HG03565 (cell line): ENCODE data around the gene SLC17A9.

ENCODE experiments used
- ATAC-seq: cut with Tn5 transposase; IDR thresholded peaks from one replicate; pipeline ENCODE4 v1.9.1; 2021; ENCODE audit warnings: mild to moderate bottlenecking, moderate library complexity; ENCODE audit not compliant: unreplicated experiment

Gene SLC17A9

GRCh38 chr20:62979310-62979709 lies 26.8 kb downstream of the SLC17A9 start:
- ATAC-seq = no peak

DNA sequence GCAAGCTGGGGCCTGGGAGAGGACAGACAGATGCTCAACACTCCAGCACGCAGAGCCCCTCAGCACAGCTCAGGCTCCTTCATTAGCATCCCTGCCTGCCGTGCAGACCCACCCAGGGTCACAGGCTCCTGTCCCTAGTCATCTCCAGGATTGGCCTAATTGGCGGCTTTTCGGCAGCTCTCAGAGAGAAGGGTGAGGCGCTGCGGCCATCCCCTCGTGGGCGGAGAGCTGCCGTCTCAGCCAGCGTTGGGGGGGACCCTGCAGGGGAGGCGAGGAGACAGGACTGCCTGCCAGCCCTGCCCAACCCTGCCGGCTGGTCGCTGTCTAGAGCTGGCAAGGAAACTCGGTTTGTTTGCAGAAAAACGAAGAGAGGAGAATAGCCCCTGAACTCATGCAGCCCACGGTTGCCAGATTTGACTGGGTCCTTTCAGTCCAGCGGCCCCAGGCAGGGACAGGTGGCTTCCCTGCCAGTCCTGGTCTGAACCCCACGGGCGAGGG lies 27.4 kb downstream of the SLC17A9 start:
- no peak for ATAC-seq

- ATAC-seq = no peak
Measured at GRCh38 chr20:62980380-62980960, 28.0 kb downstream of the SLC17A9 start.

DNA sequence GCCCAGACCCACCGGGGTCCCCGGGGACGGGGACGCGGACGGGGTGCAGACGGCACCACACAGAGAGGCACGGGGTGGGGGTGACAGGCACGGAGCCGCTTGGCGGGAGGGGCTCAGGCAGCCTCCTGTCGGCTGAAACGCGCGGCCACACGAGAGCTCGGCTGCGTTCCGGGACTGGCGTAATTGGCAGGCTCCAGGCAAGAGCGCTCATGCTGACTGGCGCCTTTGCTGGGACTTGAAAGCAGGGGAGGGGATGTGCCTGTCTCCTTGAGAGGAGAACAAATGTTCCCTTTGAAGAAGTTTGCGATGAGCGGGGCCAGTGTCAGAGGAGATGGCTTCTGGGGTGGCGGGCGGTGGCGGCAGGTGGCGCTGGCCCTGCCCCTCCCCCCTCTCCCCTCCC lies 28.5 kb downstream of the SLC17A9 start:
- no peak for ATAC-seq

- no peak for ATAC-seq
Measured at GRCh38 chr20:62982124-62983075, 29.9 kb downstream of the SLC17A9 start.

DNA sequence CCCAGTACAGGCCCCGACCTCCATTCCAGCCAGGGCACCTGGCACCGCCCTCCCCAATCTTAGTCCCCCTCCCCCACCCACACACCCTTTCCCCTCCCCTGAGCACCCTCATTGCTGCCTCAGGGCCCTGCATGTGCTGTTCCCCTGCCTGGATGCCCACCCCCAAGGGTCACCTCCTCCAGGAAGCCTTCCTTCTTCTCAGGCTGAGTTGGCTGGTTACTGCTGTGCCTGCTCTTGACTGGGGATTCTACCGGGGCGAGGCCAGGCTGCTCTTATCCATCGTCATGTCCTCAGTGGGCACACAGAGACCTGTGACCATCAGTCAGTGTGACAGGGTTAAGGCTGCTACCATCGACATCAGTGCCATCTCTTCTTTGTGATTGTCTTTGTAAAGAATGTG lies 30.7 kb downstream of the SLC17A9 start:
- ATAC-seq = no peak

DNA sequence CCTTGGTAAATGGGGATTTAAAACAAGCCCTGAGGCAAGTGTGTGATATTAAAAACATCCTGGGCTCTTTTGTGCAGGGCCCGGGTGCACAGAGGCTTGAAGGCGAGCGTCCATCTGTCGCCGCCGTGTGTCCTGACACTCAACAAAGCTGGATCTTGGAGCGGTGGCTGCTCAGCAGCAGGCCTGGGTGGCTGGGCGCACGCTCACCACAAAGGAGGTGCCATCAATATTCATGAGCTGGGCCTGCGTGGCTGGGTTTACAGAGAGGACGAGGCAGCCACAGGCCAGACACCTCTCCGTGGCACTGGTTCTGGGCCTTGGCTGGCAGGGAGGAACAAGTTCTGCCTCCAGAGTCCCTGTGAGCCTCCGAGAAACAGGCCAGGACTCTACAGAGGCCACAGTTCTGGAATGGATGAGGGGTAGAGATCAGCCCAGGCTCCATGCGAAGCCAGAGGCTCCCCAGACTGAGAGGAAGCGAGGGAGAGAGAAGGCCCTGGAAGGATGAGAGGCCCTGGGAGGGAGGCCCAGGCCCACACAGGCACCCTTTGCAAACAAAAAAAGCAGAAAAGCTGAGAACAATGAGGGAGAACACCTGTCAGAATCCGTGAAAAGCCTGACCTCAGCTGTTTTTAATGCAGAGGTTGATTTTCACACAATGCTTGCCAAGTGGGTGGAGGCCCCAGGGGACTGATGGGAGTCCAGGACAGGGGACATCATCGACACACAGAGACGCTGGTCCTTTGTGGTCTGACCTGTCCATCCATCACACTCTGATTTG lies 32.3 kb downstream of the SLC17A9 start:
- ATAC-seq = no peak

DNA sequence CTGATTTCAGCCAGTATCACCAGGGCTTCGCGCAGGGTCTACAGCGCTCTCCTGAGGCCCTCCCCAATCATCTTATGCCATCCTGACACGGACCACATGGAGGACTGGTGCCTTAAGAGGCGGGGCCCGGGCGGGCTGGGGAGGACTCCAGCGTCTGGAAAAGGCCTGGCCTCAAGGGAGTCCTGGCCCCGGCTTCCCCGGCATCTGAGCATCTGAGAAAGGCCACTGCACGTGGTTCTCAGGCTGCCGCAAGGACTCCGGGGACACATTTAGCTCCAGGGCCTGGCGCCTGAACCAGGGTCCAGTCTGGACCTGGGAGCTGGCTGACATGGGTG lies 32.9 kb downstream of the SLC17A9 start:
- no peak for ATAC-seq

DNA sequence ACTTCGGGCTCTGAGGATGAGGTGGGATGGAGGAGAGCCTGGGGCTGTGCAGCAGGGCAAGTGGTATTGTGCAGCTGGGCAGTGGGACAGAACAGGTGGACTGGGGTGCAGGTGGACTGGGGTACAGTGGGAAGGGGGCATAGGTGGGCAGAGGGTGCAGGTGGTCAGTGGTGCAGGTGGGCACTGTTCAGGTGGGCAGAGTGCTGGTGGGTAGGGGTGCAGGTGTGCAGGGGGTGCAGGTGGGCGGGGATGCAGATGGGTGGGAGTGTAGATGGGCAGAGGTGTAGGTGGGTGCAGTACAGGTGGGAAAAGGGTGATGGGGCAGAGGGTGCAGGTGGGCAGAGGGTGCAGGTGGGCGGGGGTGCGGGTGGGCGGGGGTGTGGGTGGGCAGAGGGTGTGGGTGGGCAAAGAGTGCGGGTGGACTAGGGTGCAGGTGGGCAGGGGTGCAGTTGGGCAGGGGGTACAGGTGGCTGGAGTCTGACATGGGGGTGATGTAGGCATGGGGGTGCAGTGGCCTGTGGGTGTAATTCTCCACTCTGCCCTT lies 33.8 kb downstream of the SLC17A9 start:
- ATAC-seq = no peak

DNA sequence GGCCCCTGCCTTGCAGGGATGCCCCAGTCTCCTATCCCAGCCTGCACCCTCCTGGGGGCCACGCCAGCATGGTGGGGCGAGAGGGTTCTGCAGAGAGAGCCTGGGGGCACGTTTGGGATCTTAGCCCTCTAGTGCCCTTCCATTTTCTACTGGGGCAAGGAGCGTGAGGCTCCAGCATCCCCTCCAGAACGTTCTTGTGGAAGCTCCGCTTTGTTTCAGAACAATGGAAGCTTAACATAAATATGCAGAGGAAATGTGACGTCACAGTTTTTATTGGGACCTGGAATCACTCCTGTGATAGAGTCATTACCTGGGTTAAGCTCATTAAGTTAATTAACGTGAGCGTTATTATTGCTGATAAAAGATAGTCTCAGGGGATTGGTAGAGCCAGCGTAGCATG lies 34.6 kb downstream of the SLC17A9 start:
- ATAC-seq = no peak

DNA sequence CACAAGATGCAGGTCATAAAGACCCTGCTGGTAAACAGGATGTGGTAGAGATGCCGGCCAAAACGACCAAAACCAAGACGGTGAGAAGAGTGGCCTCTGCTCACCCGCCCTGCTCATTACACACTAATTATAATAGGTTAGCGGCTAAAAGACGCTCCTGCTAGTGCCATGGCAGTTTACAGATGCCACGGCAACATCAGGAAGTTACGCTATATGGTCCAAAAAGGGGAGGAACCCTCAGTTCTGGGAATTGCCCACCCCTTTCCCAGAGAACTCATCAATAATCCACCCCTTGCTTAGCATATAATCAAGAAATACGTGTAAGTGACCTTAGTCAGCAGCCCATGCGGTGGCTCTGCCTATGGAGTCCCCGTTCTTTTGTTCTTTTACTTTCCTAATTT lies 36.7 kb downstream of the SLC17A9 start:
- no peak for ATAC-seq

DNA sequence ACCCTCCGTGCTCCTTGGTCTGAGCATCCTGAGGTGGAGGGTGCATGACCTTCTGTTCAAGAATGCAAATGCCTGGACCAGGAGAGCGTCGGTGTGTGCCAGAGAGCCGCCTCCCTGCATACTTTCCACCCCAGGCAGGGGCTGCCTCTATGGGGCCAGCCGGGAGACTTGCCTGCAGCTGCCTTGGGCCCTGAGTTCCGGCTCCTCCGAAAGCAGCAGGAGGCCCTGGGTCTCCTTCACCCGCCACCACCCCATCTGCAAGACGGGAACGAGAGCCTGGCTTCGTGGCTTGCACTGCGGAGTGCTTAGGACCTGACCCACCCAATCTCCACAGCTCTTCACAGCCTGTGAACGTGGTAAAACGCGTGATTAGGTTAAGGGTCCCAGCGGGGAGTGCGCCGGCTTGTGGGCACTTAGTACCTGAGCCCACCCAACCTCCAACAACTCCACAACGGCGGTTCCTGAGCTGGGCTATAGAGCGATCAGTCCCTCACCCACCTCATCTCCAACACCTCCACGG lies 37.9 kb downstream of the SLC17A9 start:
- ATAC-seq = no peak

GRCh38 chr20:62991196-62991807 lies 38.8 kb downstream of the SLC17A9 start:
- no peak for ATAC-seq

GRCh38 chr20:62991863-62992262 lies 39.4 kb downstream of the SLC17A9 start:
- ATAC-seq = no peak

DNA sequence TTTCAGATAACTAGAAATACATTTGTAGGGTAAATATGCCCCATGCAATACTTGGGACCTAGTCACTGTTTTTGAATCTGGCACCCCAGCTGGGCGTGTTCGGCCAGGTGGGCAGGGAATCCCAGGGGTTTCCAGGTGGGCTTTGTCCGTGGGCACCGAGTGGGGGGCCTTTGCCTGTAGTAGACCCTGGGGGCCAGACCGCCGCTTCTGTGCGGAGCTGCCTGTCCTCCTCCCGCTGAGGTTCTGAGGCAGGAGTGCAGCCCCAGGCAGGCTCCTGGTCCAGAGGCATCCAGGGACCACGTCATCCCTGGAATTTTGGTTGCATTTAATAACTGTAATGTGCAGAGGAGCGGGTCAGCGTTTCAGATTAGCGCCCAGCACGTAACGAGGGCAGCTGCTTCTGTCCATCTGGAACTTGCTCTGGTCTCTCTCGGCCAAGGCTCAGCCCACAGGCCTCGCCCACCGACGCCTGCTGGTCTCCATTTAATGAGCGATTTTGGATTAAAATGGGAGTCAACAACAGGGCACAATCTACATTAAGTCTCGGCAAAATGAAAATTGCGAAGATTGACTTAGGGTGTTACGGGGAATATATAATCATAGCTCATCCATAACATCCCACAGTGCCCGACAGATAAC lies 41.5 kb downstream of the SLC17A9 start:
- no peak for ATAC-seq

- no peak for ATAC-seq
Measured at GRCh38 chr20:62994869-62995281, 42.4 kb downstream of the SLC17A9 start.

DNA sequence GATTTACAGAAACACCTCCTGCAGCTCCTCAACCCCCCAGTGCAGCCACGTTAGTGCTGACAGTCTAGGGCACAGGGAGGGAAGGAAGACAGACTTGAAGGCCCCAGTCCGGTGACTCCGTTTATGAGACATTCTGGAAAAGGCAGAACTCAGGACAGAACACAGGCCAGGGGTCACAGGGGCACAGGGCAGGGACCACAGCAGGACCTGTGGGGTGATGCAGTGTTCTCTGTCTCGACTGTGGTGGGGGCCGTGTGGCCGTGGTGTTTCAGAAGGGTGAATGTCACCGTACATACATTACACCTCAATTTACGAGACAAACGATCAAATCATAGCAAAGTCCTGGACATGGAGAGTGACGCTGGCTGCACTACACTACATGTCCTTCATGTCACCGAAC lies 43.0 kb downstream of the SLC17A9 start:
- no peak for ATAC-seq

DNA sequence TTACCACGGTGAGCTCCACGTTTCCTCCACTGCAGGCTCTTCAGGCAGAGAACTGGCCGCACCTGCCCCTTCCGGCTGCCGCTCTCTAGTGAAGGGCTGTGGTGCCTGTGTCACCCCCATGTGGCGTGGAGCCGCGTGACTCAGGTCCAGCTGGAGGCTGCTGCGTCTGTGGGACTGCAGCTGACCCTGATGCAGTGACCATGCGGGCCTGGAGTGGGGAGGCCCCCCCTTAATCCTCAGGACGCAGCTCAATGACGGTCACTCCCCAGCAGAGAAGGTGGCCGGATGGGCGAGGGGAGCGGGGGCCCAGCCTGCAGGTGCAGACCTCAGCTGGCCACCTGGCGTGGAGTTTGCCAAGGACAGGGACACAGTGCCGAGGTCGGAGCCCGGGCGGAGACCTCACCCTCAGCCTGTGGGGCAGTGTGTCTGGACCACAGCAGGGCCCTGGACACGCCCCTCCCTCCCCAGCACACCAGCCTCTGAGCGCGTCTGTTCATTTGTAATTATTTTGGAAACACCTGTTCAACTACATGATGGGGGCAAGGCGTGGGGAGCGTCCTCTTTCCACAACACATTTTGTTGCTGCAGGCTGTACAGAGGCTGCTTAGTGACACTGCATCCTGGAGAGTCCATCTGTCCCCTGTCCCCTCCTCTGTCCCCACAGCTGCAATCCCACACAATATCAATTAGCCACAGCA lies 43.5 kb downstream of the SLC17A9 start:
- no peak for ATAC-seq

- ATAC-seq = no peak
Measured at GRCh38 chr20:62996596-62996982, 44.1 kb downstream of the SLC17A9 start.
